Activated CD8-positive, alpha-beta memory T cell treated with anti-CD3 and anti-CD28 coated beads, Interleukin-2, amount 50 U/mL, for 24 hours (primary cell): ENCODE results near the gene ADNP2.
"Not testable (repeated sequence)": the region's sequence is repeated elsewhere in the genome, so short reads cannot be mapped to it uniquely, and the experiment has no call there.

Experiments
- DNase-seq: peaks from one replicate; pipeline ENCODE4 v3.0.0-alpha.2; 2020; ENCODE audit errors: extremely low read depth

Gene ADNP2

DNA sequence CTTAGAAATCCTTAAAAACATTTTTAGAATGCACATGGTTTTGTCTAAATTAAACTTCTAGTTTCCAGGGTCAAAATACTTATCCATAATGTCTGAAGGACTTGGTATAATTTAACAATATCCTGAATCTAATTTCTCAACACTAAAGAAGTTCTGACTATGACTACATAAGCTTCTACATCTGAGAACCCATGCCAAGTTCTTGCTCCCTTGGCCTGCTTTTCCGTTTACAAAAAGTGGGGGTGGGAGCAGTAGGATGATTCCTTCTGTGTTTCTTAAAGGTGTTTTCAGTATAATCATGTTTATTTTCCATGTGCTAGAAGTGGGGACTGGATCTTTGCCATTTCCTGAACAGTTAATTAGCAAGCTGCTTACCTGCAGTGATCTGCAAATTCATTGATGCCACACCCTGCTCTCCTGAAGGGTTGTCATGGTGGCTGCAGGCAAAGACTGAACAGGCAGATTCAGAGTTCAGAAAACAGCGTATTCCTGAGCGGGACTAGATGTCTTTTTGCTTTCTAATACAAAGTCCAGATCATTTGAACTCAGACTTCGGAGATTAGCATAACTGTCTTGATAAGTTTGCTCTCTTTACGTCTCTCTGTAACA, 36.2 kb downstream of the ADNP2 start:
- no peak for DNase-seq

DNA sequence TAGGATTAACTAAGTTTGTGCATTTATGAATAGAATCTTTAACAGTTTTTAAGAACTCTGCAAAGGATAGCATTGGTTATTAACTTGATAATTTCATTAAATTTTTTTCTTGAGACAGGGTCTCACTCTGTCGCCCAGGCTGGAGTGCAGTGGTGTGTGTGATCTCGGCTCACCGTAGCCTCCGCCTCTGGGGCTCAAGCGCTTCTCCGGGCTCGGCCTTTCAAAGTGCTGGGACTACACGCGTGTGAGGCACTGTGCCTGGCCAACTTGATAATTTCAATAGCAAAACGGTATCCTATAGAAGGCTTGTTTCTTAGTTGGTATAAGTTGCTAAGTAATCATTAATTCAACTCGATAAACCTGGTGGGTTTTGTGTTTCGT, 38.0 kb downstream of the ADNP2 start:
- DNase-seq = no peak

DNA sequence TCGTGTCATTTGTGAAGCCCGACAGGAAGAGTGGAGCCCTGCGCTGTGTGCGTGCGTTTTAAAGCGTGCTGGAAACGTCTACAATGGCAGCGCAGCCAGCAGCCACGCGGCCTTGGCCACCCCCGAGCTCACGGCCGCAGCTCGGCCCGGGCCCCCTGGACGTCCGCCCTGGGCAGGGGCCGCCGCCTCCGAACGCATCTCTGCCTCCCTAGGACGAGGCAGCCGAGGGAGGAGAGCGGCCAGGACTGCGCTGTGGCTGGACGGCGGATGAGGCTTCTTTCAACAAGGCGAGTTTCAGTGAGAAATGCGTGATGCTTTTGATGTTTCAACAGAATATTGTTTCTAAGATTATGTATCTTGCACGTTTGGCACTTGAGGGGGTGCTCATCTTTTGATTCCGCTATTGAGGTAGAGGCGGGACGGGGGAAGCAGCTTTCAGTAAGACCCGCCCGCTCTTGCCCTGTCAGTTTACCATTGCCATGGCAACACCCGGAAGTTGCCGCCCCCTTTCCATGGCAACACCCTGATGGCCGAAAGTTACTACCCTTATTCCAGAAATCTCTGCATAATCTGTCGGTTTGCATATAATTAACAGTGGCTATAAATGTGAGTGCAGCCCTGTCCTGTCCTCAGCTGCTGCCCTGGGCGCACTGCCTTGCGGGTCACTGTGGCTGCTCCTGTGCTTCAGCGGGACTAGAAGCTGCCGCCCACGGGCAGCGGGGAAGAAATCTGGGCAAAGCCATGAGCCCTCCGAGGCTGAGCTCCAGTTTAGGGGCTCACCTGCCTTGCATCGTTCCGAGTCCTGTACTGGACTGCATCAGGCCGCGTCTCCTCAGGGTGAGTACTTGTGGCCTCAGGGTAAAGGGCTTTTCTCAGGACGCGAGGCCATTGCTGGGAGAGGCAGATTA, 38.6 kb downstream of the ADNP2 start:
- peak; percentile 60 for DNase-seq

DNA sequence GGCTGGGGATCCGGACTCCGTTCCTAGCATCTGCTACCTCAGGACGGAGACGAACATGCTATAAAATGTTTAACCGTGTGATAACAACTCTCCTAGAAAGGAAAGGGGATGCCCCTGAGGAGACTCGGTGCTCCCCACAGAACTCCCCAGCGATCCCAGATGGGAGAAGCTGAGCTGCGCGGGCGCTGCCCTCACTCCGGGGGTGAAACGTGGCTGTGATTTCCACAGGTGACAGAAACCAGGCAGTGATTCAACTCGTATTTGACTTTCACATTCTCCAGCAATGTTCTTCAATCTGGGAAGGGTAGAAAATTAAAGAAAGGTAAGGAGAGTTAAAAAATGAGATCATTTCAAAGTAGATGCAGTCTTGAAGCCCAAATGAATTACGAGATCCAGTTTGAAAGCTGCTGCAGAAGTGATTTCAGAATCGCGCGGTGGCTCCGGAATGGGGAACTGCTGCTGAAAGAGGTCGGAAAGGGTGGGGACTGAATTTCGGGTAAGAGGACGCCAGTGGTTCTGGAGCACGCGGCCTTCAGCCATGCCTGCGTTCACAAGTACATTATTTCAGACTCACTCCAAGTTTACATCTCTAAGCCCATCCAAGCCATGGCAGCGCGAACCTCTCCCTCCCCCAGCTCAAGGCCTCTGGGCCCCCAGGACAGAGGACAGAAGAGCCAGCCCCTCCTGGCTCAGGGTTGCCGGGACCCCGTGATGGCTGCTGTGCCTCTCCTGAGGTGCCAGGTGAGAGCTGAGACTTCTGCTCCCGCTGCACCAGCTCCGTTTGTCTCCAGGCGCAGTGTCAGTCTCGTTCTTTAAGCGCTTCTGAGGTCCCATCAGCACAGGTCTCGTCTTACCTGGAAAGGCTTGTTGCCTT, 39.5 kb downstream of the ADNP2 start:
- no peak for DNase-seq

DNA sequence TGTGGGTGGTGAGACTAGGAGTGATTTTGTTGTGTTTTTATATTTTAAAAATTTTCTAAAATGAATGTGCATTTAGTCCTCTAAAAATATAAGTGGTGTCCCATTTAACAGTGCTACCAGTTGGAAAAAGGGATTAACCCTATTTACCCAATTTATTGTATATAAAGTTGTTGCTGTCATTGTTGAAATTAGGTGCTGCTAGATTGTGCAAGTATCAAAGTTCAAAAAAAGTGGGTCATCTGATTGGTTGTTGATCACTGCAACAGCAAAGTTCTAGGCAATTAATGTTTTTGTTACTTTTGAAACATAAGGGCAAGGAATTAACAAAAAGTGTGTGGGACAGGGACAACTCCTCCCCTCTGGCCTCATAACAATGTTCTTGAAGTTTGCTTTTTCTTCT, 40.6 kb downstream of the ADNP2 start:
- no peak for DNase-seq

DNA sequence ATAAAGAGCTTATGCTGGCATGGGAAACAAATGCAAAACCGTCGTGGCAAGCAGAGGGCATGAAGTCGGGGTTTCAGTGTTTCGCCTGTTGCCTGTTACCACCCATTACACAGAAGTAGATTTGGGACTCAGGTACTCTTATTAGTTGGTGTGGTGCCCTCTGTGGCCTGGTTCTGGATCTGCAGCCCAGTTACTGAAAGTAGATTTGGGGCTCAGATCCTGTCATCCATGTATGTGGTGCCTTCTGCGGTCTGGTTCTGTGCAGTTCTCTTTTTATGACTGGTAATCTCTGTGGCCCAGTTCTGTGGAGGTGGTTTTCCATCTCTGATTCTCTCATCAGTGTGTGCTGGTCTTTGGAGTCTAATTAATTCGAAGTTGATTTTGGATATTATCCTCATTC, 45.2 kb downstream of the ADNP2 start:
- DNase-seq = no peak

DNA sequence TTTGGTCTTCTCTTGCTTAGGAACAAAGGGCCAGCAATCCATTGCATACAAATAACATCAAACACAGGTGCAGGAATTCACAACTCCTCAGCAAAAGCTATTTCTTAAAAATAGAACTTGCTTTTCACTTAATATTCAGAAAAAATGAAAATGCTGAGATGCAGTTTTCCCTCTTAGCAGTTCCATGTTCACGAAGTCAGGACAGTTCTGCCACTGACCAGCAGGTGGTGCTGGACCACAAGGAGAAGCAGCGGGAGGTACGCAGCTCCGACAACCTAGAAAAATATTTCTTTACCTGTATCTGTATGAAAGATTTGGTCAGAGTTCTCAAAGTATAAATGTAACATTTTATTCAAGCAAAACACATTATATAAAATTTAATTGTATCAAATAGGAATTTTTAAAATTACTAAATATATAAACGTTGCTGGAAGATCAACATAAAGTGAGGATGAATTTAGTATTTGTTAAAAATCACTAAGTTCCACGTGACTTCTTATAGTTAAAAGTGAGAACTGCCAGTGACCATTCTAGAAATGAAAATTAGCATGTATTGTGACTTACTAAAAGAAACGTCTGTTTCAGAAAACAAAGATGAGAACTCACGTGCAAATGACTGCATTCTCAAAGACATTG, 48.8 kb downstream of the ADNP2 start:
- peak; percentile 57 for DNase-seq

DNA sequence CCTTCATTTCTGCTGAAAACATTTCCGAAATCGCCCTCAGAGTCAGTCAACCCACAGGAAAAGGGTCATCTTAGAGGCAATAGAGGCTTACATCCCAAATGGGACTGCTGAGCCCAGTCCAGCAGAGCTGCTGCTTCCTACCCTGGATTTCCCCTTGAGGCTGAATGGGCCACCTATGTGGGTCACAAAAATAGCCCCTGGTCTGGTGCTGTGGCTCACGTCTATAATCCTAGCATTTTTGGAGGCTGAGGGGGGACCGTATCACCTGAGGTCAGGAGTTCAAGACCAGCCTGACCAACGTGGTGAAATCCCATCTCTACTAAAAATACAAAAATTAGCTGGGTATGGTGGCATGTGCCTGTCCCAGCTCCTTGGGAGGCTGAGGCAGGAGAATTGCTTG, 49.3 kb downstream of the ADNP2 start:
- DNase-seq = no peak

DNA sequence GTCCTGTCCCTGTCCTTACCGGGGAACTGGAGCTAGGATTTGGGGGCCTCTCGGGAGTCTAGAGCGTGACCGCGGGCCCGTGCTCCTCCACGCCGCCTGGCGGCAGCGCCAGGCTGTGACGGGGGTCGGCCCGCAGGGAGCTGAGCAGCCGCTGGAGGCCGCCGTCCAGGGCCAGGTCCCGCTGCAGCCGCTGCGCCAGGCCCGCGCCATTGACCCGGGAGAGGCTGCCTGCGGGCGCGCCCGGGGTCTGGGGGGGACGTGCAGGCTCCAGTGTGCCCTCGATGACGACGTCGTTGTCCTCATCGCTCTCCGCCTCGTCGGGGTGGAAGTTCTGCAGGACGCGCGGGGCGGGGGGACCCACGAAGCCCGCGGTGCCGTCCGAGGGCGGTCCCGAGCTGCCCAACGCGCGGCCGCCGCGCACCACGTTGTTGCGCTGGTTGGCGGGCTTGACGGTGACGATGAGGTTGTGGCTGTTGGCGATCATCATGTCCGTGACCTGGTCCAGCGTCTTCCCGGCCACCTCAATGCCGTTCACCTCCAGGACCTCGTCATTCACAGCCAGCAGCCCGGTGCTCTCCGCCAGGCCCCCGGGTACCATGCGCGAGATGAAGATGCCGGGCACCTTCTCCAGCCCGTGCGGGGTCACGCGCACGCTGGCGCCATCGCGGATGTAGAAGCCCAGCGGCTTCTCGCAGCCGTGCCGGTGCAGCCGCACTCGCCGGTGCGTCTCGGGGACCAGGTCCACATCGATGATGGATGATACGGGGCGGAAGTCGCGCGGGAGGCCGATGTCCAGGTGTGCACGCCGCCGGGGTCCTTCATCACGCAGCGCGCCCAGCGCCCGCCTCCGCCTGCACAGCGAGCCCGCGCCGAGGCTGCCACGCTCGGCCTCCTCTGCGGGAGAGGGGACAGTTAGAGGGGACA, 50.9 kb downstream of the ADNP2 start:
- no peak for DNase-seq

DNA sequence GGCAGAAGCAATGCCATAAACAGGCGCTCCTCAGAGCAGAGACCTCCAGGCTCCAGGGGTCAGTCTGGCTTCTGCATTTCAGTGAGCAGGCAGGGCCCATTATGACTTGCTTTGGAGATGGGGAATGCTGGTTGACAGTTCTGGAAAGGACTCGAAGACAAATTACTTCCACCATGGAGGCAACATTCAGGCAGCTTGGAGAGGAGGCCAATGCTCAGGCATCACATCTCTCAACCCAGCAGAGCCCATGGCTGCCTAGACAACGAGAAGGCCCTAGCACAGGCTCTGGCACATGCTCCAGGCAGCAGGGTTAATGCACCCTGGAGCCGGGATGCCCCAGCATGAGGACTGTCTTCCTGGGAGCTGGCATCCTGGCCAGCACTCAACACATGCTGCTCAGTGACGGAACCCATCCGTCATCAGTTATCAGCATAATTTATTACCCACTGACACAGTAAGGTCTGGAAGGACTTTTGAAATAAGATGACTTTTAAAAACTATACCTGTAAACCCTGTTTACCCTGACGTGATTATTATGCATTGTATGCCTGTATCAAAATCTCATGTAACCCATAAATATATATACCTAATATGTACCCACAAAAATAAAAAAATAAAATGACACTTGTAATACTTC, 52.8 kb downstream of the ADNP2 start:
- no peak for DNase-seq

DNA sequence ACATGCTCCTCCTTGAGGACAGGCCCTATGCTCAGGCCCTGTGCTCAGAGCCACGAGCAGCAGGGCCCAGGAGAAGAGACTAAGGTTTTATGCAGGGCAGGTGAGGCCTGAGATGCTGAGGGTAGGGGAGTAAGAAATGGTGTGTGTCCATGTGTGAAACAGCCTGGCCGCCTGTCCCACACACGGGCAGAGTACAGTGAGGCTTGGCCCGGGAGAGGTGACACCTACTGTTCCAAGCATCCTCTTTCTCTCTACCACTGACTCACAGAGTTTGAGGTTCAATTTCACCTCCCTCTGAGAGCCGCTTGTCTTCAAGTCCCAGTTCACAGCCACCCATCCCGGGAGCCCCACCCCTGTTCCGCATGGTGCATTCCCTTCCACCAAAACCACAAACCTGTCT, 54.1 kb downstream of the ADNP2 start:
- DNase-seq = no peak

DNA sequence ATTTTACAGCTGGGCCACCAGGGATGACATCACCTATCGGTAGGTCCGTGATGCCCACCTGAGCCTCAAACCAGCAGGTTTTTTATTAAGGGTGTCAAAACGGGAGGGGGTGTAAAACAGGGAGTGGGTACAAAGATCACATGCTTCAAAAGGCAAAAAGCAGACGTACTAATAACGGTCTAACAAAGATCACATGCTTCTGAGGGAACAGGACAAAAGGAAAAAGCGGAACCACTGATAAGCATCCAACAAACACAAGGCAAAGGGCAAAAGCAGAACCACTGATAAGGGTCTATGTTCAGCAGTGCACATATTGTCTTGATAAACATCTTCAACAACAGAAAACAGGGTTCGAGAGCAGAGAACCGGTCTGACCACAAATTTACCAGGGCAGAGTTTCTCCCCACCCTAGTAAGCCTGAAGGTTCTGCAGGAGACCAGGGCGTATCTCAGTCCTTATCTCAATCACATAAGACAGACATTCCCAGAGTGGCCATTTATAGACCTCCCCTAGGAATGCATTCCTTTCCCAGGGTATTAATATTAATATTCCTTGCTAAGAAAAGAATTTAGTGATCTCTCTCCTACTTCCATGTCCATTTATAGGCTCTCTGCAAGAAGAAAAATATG, 55.8 kb downstream of the ADNP2 start:
- DNase-seq = not testable (repeated sequence)

DNA sequence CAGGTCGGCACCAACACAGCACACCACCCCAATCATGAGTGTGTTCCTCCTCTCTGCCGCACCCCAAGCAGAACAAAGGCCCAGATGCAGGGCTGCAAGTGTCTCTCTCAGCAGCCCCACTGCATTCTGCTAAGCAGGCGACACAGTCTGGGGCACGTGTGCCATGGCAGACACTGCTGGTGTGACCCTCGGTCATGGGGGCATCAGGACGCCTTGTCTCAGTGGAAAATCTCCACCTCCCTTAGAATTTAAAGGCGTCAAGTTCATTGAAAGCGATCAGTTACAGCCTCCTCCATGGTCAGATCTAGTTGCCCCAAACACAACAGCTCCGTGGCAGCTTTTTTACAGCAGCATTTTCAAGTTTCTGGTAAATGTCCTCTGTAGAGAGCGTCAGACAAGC, 57.2 kb downstream of the ADNP2 start:
- no peak for DNase-seq

DNA sequence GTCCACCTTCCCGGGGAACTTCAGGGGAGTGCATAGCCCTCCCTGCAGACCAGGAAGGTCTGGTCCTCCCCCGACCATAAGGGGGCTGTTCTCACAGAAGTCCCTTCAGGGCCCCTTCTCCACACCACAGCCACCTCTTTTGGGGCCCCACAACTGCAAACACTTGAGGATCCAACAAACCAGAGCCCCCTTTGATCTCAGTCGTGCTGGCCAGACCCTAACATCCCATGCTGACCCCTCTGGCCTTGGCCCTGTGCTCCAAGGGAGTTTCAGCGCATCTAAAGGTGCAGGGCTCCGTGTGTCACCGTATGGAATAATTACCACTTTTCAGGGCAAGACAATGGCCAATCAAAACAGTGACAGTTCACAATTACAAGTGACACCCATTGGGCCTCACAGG, 57.7 kb downstream of the ADNP2 start:
- DNase-seq = no peak

DNA sequence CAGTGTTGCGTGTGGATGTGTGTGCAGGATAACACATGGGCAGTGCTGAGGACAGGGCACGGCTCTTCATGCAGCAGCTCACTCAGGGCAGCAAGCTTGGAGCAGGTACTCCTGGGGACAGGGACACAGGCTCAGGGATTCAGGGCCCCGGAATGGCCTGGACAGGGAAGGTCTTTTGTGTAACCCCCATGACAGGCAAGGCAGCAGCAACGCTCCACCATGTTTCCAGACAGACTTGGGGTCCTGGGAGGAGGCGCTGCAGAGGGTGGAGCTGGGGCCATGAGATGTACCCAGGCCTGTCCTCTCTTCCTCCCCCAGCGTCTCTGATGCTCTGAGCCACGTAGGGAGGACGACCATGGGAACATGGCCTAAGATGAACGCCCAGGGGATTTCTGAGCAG, 58.3 kb downstream of the ADNP2 start:
- DNase-seq = no peak

DNA sequence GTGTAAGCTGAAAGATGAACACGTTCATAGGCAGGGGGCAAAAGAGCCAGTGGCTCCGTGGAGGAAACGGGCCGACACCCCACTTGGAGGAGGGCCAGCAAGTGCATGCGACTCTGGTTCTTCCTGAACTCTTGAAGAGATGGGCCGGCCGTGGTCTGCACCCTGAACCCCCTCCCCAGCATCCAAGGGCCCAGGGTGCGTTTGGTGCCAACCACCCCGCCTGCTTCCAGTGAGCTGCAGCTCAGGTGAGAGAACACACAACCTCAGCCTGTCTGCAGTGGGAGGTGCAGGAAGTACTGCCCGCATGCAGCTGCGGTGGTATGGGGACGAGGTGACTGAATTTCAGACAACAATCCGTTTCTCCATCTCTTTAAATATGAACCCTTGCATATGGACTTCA, 58.9 kb downstream of the ADNP2 start:
- DNase-seq = no peak

DNA sequence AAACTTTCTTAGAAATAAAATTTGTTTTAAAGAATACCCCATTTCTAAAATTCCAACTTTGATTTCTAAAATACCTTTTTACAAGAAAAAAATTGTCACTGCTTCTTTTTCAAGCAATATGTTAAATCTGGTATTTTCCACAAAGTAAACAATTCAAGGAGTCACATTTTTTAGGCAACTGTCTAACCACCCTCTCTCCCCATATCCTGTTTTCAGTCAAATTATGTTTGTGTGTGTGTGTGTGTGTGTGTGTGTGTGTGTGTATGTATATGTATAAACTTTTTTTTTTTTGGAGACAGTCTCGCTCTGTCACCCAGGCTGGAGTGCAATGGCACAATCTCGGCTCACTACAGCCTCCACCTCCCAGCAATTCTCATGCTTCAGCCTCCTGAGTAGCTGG, 59.3 kb downstream of the ADNP2 start:
- DNase-seq = no peak

DNA sequence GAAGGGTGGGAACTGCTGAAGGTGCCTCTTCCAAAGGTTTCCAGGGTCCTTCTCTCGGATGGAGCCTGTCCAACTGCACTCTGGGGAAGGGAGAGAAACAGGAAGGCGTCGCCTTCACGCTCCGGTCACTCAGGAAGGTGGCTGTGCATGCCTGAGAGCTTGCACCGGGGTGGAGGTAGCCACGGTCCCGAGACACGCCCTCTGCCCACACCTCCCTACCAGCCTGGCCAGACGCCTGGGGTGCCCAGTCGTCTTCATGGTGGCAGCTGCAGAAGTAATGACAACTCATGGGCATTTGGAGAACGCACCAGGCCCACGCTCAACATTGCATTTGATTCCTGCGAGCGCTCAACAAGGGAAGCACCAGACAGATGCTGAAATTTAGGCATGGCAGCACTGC, 59.9 kb downstream of the ADNP2 start:
- no peak for DNase-seq

DNA sequence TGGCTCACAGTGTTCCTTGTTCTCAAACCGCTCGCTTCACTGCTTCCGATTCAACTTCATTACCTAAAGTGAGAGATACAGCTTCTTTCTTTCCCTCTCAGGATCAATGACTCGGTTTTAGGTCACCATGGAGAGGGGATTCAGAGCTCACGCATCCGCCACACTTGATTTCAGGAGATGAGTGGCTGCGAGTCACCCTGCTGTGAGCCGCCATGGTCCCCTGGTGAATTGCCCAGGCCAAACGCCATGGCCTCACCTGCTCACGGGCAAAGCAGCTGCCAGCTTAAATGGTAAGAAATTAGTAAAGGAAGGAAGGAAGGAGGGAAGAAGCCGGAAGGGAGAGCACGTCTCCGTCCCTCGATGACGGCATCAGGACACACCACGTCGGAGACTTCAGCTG, 60.5 kb downstream of the ADNP2 start:
- DNase-seq = no peak
